Midbrain (tissue), 1 donor: ENCODE measurements around the gene AK5.

ENCODE experiments used
- DNase-seq: peaks from one replicate; lab custom pipeline; 2025; lab: John Stamatoyannopoulos, UW

AK5 gene

GRCh38 chr1:77281491-77282186 lies at the start of gene AK5:
TSS of gene AK5 (plus strand) at chr1:77282019. CDS start at chr1:77282314, 295 bp downstream.
- DNase-seq: peak; percentile 50

- no peak for DNase-seq
Measured at GRCh38 chr1:77232829-77233228, 49.0 kb upstream of the AK5 start.

GRCh38 chr1:77234096-77234495 lies 47.7 kb upstream of the AK5 start:
- DNase-seq: no peak

- no peak for DNase-seq
Measured at GRCh38 chr1:77234943-77235342, 46.9 kb upstream of the AK5 start.

GRCh38 chr1:77238462-77238861 lies 43.4 kb upstream of the AK5 start:
- no peak for DNase-seq

- no peak for DNase-seq
Measured at GRCh38 chr1:77239311-77239710, 42.5 kb upstream of the AK5 start.

- no peak for DNase-seq
Measured at GRCh38 chr1:77245830-77246229, 36.0 kb upstream of the AK5 start.

GRCh38 chr1:77250126-77250525 lies 31.7 kb upstream of the AK5 start:
- DNase-seq: no peak

- DNase-seq: no peak
Measured at GRCh38 chr1:77253211-77253610, 28.6 kb upstream of the AK5 start.

GRCh38 chr1:77263708-77264107 lies 18.1 kb upstream of the AK5 start:
- DNase-seq: no peak

GRCh38 chr1:77265180-77265579 lies 16.6 kb upstream of the AK5 start:
- no peak for DNase-seq

GRCh38 chr1:77267035-77267434 lies 14.8 kb upstream of the AK5 start:
- DNase-seq: no peak

- no peak for DNase-seq
Measured at GRCh38 chr1:77271852-77272580, 9.8 kb upstream of the AK5 start.

GRCh38 chr1:77273891-77274290 lies 7.9 kb upstream of the AK5 start:
- DNase-seq: no peak

- DNase-seq: no peak
Measured at GRCh38 chr1:77275194-77275593, 6.6 kb upstream of the AK5 start.

GRCh38 chr1:77276941-77277340 lies 4.9 kb upstream of the AK5 start:
- DNase-seq: no peak

GRCh38 chr1:77279929-77280328 lies 1.9 kb upstream of the AK5 start:
- no peak for DNase-seq

GRCh38 chr1:77280962-77281361 lies 857 bp upstream of the AK5 start:
- DNase-seq: no peak

GRCh38 chr1:77282187-77282865 lies 507 bp downstream of the AK5 start:
- no peak for DNase-seq

GRCh38 chr1:77282866-77283539 lies 1.2 kb downstream of the AK5 start:
- peak; percentile 46 for DNase-seq

GRCh38 chr1:77283701-77284425 lies 2.0 kb downstream of the AK5 start:
- DNase-seq: no peak

GRCh38 chr1:77287535-77287934 lies 5.7 kb downstream of the AK5 start:
- DNase-seq: no peak
